Fibroblast of villous mesenchyme (primary cell): Measurements from ENCODE around the gene VWA5B1. TPM values are rescaled to one million over a fixed set of nuclear protein-coding genes. Genes with fewer than 3 reads are reported as not detected.
"Not testable (repeated sequence)": the region's sequence is repeated elsewhere in the genome, so short reads cannot be mapped to it uniquely, and the experiment has no call there.

Experiments used
- DNase-seq: peaks from one replicate; pipeline ENCODE4 v3.0.0-alpha.2; 2010; ENCODE audit warnings: low read depth
- H3K4me3 ChIP-seq: 2 replicates; pipeline ENCODE4 v1.5.1; 2011; ENCODE audit warnings: low read depth, mild to moderate bottlenecking, low read length
- total RNA-seq: library from RNA; depleted of rRNA; stranded (reverse); fragments of >200 nt; gene quantifications from 2 replicates; pipeline ENCODE4 v1.2.3, GENCODE V29; 2012
- TF ChIP-seq, protein P1 (sequence below): IDR thresholded peaks from 2 replicates; pipeline ENCODE4 v1.5.1; 2012; ENCODE audit warnings: low read depth, mild to moderate bottlenecking, low read length; ENCODE audit not compliant: insufficient read depth

Gene VWA5B1
- total RNA-seq, 1 donor, result not detected

GRCh38 chr1:20280906-20281305 is 9.8 kb upstream of the VWA5B1 start:
- TF ChIP-seq, protein P1, sequence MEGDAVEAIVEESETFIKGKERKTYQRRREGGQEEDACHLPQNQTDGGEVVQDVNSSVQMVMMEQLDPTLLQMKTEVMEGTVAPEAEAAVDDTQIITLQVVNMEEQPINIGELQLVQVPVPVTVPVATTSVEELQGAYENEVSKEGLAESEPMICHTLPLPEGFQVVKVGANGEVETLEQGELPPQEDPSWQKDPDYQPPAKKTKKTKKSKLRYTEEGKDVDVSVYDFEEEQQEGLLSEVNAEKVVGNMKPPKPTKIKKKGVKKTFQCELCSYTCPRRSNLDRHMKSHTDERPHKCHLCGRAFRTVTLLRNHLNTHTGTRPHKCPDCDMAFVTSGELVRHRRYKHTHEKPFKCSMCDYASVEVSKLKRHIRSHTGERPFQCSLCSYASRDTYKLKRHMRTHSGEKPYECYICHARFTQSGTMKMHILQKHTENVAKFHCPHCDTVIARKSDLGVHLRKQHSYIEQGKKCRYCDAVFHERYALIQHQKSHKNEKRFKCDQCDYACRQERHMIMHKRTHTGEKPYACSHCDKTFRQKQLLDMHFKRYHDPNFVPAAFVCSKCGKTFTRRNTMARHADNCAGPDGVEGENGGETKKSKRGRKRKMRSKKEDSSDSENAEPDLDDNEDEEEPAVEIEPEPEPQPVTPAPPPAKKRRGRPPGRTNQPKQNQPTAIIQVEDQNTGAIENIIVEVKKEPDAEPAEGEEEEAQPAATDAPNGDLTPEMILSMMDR, result no peak
- no peak overlapping the region for H3K4me3 ChIP-seq
- DNase-seq, result no peak

DNA sequence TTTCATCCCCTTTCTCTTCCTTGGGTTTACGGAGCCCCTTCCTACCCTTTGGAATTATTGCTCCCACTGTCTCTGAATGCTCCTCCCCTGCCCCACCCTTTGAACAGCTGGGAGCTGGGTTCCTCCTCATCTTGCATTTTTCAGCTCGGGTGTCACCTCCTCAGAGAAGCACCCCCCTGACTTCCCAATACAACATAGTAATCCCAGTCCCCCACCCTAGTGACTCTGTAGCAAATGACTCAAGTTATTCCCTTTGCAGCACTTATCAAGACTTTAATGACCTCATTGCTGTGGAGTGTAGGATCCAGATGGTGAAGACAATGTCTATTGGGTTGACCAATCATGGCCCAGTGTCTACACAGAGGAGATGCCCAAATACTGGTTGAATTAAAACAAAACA is 8.9 kb upstream of the VWA5B1 start:
- TF ChIP-seq, protein P1, result no peak
- DNase-seq, result no peak

GRCh38 chr1:20282533-20282932 is 8.1 kb upstream of the VWA5B1 start:
- TF ChIP-seq, protein P1, result no peak
- H3K4me3 ChIP-seq, result no peak overlapping the region
- DNase-seq, result no peak

More for the DNA sequence above, 8.9 kb upstream of the VWA5B1 start:
- H3K4me3 ChIP-seq, result no peak overlapping the region

DNA sequence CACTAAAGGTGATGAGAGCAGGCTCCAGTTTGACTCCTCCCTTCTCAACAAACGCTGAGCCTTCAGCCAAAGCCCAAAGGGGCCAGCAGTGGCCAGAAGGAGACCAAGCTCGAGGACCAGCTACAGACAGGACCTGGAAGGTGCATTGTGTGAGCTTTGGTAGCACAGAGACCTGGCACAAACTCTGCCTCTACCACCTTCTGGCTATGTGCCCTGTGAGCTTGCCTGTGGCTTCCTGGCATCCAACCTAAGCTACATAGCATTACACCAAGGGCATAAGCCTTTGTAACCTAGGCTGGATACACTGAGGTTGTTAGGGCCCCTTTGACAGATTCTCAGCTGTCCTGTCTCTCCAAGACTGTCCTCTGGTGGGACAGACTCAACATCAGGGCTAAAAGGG is 6.6 kb upstream of the VWA5B1 start:
- H3K4me3 ChIP-seq, result no peak overlapping the region
- no peak for DNase-seq
- TF ChIP-seq, protein P1, result no peak

DNA sequence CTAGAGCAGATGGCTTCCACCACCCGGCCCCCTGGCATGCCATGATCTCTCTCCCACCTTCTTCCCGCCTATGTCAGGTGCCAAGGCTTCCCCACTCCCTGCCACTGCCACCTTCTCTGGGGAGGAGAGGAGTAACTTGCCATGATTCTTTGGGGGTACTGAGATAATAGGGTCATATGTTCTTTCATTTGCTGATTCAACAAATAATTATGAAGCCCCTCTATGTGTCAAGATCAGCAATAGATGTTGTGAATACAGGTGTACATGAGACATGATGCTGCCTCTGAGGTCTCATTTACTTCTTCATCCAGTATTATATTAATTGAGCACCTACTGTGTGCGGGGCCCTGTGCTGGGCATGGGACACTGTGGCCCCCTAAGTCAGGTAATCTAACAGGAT is 6.0 kb upstream of the VWA5B1 start:
- no peak for DNase-seq
- TF ChIP-seq, protein P1, result no peak
- no peak overlapping the region for H3K4me3 ChIP-seq

- no peak for DNase-seq
- H3K4me3 ChIP-seq, result no peak overlapping the region
- TF ChIP-seq, protein P1, result no peak
These were observed 5.2 kb upstream of the VWA5B1 start for GRCh38 chr1:20285510-20285909.

DNA sequence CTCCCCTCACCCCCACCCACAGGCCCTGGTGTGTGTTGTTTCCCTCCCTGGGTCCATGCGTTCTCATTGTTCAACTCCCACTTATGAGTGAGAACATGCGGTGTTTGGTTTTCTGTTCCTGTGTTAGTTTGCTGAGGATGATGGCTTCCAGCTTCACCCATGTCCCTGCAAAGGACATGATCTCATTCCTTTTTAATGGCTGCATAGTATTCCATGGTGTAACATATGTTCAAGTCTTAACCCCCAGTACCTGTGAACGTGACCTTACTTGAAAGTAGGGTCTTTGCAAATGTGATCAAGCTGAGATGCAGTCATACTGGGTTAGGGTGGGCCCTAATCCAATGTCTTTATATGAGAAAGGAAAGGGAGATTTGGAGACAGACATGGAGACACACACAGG is 3.0 kb upstream of the VWA5B1 start:
- H3K4me3 ChIP-seq, DNase-seq: not testable (repeated sequence)
